Keratinocyte (primary cell): Measurements from ENCODE around the gene IL32.

ENCODE experiments used
- EZH2 ChIP-seq: IDR thresholded peaks from one replicate; pipeline ENCODE4 v1.6.1; 2012; ENCODE audit warnings: inconsistent platforms, mild to moderate bottlenecking, low read length, moderate library complexity
- TF ChIP-seq, protein P1 (sequence below), 3 experiments: IDR thresholded peaks in 1 of 3; conservative IDR thresholded peaks in 1 of 3; optimal IDR thresholded peaks in 1 of 3; 2 replicates in 2 of 3; 3 replicates in 1 of 3; pipeline versions ENCODE3 to v1.5.1; 2011; ENCODE audit warnings: low read length in 3 of 3, mild to moderate bottlenecking in 3 of 3, moderate library complexity in 2 of 3, control low read depth in 1 of 3, inconsistent platforms in 1 of 3; ENCODE audit not compliant: insufficient read depth in 2 of 3; ENCODE audit errors: extremely low read depth in 1 of 3

DNA sequence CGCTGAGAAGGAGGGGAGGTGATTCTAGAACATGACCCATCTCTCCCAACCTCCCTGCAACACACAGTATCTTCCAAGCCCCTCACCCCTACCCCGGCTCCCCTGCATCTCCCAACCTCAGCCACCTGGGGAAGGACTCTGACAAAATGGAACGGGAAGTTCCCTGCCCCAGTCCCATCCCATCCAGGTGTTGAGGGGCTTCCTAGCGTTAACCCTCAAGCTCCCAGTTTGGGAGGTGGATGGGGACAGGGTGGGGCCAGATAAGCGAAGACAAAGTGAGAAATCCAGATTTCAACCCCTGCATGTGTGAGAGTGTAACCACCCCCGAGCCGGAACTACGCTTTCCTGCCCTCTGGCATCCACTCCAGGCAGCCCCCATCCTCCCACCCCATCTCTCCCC, 31.8 kb downstream of the IL32 start:
- TF ChIP-seq, protein P1, sequence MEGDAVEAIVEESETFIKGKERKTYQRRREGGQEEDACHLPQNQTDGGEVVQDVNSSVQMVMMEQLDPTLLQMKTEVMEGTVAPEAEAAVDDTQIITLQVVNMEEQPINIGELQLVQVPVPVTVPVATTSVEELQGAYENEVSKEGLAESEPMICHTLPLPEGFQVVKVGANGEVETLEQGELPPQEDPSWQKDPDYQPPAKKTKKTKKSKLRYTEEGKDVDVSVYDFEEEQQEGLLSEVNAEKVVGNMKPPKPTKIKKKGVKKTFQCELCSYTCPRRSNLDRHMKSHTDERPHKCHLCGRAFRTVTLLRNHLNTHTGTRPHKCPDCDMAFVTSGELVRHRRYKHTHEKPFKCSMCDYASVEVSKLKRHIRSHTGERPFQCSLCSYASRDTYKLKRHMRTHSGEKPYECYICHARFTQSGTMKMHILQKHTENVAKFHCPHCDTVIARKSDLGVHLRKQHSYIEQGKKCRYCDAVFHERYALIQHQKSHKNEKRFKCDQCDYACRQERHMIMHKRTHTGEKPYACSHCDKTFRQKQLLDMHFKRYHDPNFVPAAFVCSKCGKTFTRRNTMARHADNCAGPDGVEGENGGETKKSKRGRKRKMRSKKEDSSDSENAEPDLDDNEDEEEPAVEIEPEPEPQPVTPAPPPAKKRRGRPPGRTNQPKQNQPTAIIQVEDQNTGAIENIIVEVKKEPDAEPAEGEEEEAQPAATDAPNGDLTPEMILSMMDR (optimal IDR thresholded peaks at IDR 0.05 in 1 of 3, IDR thresholded peaks at IDR 0.05 in 1 of 3, conservative IDR thresholded peaks at IDR 0.05 in 1 of 3; ENCODE audit: extremely low read depth in 1 of 3, insufficient read depth in 2 of 3, low read length in 3 of 3) = no peak
- no peak for TF ChIP-seq EZH2
